Suppressor macrophage treated with lipopolysaccharide for 4 hours (primary cell): Measurements from ENCODE around the gene PTPRH.
"Not testable (repeated sequence)": the region's sequence is repeated elsewhere in the genome, so short reads cannot be mapped to it uniquely, and the experiment has no call there.

Experiments
- DNase-seq: peaks from one replicate; pipeline ENCODE4 v3.0.0-alpha.2; 2020

PTPRH gene

DNA sequence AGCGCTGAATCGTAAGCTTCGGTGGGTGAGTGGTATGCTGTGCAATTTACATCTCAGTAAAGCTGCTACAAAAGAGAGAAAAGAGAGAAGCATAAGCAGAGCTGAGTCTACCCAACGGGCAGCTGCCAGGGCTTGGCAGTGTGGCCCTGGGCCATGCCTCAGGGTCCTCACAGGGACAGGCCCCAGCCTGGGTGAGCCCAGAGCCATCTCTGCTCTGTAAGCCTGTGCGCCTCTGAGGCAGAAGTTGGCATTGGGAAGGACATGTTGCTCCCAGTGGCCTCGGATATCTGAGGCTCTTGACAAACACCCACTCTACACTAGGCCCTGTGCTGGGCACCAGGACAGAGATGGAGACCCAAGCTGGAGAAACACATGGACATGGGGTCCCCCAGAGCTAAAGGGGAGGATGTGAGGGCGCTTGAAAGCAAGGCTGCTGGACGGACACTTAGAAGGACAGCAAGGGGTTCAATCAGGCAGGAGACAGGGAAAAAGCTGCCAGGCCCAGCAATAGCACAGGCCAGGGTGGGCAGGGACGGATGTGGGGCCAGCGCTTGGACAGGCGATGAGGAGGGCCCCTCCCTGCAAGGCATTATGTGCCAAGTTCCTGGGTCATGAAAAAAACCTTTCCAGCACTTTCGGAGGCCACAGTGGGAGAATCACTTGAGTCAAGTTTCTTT lies 34.8 kb upstream of the PTPRH start:
- DNase-seq, result no peak

DNA sequence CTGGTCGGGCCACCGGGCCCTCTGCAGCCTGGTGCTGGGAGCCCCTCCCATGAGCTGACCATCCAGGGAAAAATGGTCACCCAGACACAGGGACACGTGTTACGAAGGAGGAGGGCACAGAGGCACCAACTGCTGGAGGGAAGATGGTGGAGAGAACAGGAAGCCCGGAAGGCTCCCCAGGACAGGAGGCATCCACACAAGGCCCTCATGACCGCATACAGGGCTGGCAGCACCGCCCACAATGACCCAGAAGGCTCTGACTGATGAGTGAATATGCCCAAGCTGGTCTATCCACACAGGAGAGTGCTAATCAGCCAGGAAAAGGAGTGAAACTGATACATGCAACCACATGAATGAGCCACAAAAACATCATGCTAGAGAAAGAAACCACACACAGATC lies 33.2 kb upstream of the PTPRH start:
- no peak for DNase-seq

DNA sequence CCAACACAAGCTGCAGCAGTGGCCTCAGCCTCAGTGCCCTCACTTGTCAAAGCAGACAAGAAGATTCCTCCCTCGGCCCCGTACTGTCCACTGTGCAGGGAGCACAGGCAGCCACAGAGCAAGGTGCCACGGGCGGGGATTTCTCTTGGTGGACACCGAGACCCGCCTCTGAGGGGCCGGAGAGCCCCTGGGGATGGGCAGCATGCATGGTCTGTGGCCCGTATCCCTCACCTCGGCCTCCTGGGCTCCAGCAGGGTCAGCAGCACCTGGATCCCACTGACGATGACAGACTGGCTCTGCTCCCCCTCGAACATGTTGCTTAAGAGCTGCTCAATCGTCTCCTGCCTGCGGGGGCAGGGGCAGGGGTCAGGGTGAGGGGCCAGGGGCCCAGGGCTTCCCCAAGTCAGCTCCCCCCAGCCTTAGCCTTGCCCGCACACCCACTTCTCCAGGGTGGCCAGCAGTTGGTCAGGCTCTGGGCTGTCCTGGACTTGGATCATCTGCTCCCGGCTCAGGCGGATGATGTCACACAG lies 32.7 kb upstream of the PTPRH start:
- no peak for DNase-seq

DNA sequence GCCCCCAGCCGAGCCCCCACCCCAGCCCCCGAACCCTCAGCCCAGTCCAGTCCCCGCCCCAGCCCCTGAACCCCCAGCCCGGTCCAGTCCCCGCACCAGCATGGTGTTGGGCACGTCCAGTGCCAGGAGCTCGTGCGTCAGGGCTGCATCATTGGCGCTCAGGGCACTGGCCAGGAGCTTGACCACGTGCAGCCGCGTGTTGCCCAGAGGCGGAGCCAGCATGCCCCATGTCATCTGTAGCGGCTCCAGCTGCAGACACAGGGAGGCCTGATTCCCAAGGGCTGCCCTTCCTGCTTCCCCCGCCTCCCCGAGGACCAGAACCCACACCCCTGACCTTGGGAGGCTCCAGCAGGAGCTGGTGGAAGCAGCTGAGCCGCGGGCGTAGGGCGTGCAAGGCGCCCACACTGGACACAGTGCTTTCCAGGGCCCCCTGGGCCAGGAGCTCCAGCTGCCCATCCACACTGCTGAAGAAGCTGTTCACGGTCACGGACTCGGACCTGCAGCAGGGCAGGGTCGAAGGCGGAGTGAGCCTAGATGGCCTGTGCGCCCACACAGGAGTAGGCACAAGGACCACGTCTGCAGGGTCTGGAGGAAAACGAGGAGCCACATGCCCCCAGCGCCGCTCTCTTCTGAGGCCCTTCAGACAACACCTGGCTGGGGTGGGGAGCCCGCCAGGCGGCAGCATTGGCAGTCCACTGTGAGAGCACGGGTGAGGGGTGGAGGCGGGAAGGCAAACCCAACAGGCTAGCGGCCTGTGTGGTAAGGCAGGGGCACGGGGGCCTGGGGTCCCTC lies 32.0 kb upstream of the PTPRH start:
- no peak for DNase-seq

GRCh38 chr19:55240713-55241020 lies 31.4 kb upstream of the PTPRH start:
- no peak for DNase-seq

DNA sequence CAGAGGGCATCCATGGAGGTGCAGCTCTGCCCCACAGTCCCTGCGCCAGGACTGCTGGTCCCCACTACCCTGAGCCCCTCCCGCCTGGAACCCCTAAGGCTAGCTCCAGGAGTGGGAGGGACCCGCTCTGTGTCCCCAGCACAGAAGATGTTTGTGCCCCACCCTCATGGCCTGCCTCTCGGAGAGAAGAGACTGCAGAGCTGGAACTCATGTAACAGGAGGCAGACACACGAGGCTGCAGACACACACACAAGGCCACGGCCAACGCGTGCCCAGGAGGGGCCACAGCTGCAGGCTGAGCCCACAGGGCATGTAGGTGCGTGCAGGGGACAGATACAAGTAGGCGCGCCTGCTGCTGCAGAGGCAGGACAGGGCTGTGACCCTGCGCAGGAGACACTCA lies 29.7 kb upstream of the PTPRH start:
- no peak for DNase-seq

- DNase-seq, result no peak
Measured at GRCh38 chr19:55238030-55238429, 28.7 kb upstream of the PTPRH start.

DNA sequence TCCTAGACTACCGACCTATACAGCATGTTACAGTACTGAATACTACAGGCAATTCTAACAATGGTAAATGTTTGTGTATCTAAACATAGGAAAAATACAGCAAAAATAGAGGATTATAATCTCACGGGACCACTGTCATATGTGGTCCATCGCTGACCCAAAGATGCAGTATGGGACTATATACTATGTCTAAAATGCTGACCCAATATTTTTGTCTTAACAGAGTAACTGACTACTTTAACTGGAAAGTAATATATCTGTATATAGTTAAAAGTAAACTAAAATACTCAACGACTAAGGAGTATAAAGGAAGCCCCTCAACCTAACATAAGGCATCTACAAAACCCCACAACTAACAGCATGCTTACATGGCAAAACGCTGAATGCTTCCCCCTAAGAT lies 23.7 kb upstream of the PTPRH start:
- DNase-seq, result no peak

GRCh38 chr19:55232286-55232602 lies 22.9 kb upstream of the PTPRH start:
- no peak for DNase-seq

GRCh38 chr19:55231391-55232285 lies 22.3 kb upstream of the PTPRH start:
- no peak for DNase-seq

DNA sequence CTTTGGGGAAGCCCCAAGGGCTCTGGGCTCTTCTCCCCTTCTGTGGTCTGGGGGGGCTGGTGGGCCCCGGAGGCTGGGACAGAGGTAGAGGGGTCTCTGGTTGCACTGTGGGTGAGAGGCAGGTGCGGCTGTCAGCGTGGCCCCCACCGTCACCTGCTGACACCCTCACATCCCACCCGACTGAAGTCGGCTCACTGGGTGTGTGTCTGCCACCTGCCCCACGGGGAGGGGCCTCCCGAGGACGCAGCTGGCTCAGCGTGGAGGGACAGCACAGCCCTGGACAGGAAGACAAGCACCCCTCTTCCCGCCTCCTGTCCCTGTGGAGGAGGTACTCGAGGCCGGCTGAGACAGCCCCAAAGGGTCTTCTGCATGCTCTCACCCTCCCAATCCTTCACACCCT lies 21.5 kb upstream of the PTPRH start:
- DNase-seq, result no peak

- no peak for DNase-seq
Measured at GRCh38 chr19:55230329-55230728, 21.0 kb upstream of the PTPRH start.

DNA sequence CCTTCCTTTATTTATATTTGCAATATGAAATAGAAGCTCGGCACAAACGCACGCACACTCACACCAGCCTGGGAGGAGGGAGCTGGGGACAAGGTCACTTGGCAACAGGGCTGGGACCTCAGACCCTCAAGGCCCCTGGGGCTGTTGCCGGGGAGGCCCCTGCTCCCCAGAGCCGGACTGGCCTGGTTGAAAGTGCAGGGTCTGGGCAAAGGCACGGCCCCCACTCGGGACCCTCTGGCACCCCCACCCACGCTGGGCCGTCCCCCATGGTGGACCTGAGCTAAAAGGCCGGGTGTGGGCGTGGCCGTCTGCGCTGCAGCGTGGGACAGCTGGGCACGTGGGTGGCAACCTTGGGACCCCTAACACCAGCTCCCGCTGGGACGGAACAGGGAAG lies 20.5 kb upstream of the PTPRH start:
- no peak for DNase-seq

- no peak for DNase-seq
Measured at GRCh38 chr19:55229145-55229788, 20.0 kb upstream of the PTPRH start.

DNA sequence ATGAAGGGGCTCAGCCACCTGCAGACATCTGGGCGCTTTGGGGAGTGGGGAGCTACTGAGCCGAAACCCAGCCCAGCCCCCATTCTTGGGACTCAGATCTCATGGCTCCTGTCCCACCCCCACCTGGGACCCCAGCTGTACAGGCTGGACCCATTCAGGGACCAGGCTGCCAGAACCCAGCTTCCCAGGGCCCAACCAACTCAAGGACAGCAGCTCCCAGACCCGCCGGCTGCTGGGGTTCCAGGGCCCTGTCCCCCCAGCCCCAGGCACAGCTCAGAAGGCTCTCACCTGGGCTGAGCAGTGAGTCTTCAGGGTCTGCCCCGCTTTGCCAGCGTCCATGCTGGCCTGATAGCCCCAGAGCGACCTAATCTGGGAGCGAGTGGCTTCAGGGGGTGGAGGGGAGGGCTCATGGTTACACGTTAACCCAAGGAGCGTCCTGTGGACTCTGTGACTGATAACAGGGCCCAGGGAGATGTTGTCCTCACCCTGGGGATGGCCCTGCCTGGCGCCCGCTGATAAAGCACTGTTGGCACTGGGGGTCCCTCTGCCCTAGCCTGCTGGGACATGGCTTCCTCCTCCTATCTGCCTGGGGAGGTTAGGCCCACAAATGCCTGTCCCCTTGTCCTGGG lies 19.2 kb upstream of the PTPRH start, which contains the start of gene TMEM86B:
Gene TMEM86B, minus strand, starts transcription at position 361 of the 629 bp plus-strand sequence. Its CDS starts 22 bp downstream, at position 339.
- no peak for DNase-seq

DNA sequence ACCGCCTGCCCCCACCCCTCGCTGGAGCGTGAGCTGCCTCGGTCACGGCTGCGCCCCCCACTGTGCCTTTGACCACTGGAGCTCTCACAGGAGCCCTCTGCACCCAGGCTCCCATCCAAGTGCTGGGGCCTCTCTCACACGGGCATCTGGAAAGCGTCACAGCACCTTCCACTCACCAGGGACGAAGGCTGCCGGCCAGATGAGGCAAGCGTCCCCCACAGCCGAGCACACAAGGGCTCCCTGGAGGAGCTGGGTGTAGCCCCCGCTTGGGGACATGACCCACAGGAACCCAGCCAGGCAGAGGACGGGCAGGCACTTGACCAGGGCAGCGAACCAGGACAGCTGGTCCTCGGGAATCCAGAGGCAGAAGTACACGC lies 18.7 kb upstream of the PTPRH start:
- no peak for DNase-seq

- DNase-seq, result no peak
Measured at GRCh38 chr19:55227241-55228014, 18.1 kb upstream of the PTPRH start.

- no peak for DNase-seq
Measured at GRCh38 chr19:55226788-55227187, 17.5 kb upstream of the PTPRH start.

- DNase-seq, result no peak
Measured at GRCh38 chr19:55226273-55226672, 17.0 kb upstream of the PTPRH start.

- no peak for DNase-seq
Measured at GRCh38 chr19:55225415-55225958, 16.2 kb upstream of the PTPRH start.

GRCh38 chr19:55224679-55225414 lies 15.5 kb upstream of the PTPRH start:
- not testable (repeated sequence) for DNase-seq
